Loucy (cell line): ENCODE measurements around the gene RBP3.

Source experiments
- H2AFZ ChIP-seq: fragments of 200-600 bp; sonication (generic); 2 replicates; pipeline ENCODE4 v1.6.0; 2016; ENCODE audit warnings: antibody characterized with exemption, mild to moderate bottlenecking, low read length, moderate library complexity
- H3F3A ChIP-seq: fragments of 200-600 bp; 2 replicates; pipeline ENCODE4 v1.6.0; 2016; ENCODE audit warnings: antibody characterized with exemption, low read depth, mild to moderate bottlenecking
- H3K27me3 ChIP-seq: fragments of 200-600 bp; sonication (generic); 2 replicates; pipeline ENCODE4 v1.6.1; 2014; ENCODE audit warnings: low read length, mild to moderate bottlenecking; ENCODE audit not compliant: insufficient read depth, poor library complexity, severe bottlenecking
- H3K36me3 ChIP-seq: fragments of 200-600 bp; sonication (generic); 2 replicates; pipeline ENCODE4 v1.6.1; 2016; ENCODE audit warnings: low read length; ENCODE audit not compliant: insufficient read depth
- H3K4me1 ChIP-seq: fragments of 200-600 bp; sonication (generic); 2 replicates; pipeline ENCODE4 v1.5.1; 2014; ENCODE audit warnings: low read length, mild to moderate bottlenecking; ENCODE audit not compliant: insufficient read depth, poor library complexity, severe bottlenecking
- H3K4me2 ChIP-seq: fragments of 200-600 bp; sonication (generic); 2 replicates; pipeline ENCODE4 v1.6.0; 2014; ENCODE audit warnings: antibody characterized with exemption, low read length, low read depth, mild to moderate bottlenecking; ENCODE audit not compliant: poor library complexity, severe bottlenecking
- H3K4me3 ChIP-seq: fragments of 200-600 bp; sonication (generic); 2 replicates; pipeline ENCODE4 v1.5.1; 2014; ENCODE audit warnings: low read length, mild to moderate bottlenecking, mixed read lengths; ENCODE audit not compliant: poor library complexity, severe bottlenecking
- H3K79me2 ChIP-seq: fragments of 200-600 bp; sonication (generic); 2 replicates; pipeline ENCODE4 v1.6.1; 2014; ENCODE audit warnings: low read length; ENCODE audit not compliant: insufficient read depth
- H3K9ac ChIP-seq: fragments of 200-600 bp; sonication (generic); 2 replicates; pipeline ENCODE4 v1.6.0; 2014; ENCODE audit warnings: mild to moderate bottlenecking, low read depth, low read length, moderate library complexity; ENCODE audit not compliant: poor library complexity, severe bottlenecking
- H3K9me2 ChIP-seq: fragments of 200-600 bp; sonication (generic); replicated peaks from 2 replicates; pipeline ENCODE4 v1.6.1; 2016; ENCODE audit warnings: low read depth, low read length, mixed read lengths
- H3K9me3 ChIP-seq: fragments of 200-600 bp; sonication (generic); 2 replicates; pipeline ENCODE4 v1.6.1; 2014; ENCODE audit warnings: mild to moderate bottlenecking, antibody characterized with exemption, low read length, low read depth; ENCODE audit not compliant: insufficient read depth
- H4K20me1 ChIP-seq: fragments of 200-600 bp; sonication (generic); 2 replicates; pipeline ENCODE4 v1.6.0; 2014; ENCODE audit warnings: antibody characterized with exemption, low read length, mild to moderate bottlenecking; ENCODE audit not compliant: insufficient read depth, poor library complexity, severe bottlenecking
- CTCF ChIP-seq: fragments of 200-600 bp; sonication (generic); conservative IDR thresholded peaks from 2 replicates; pipeline ENCODE4 v1.5.1; 2014; ENCODE audit warnings: mild to moderate bottlenecking, antibody characterized with exemption, low read length
- EZH2phosphoT487 ChIP-seq: fragments of 200-600 bp; IDR thresholded peaks from 2 replicates; pipeline ENCODE4 v1.6.1; 2018; ENCODE audit warnings: antibody characterized with exemption, mild to moderate bottlenecking, moderate library complexity, borderline replicate concordance

RBP3 gene

GRCh38 chr10:47380341-47381102, 32.4 kb downstream of the RBP3 start:
- Histone ChIP-seq H3K9ac (no peak overlapping the region), H3K4me3 (no peak overlapping the region), H3K4me2 (no peak overlapping the region), H3K79me2 (no peaks in the 10 kb centered on the region), H4K20me1 (no peaks in the 10 kb centered on the region), H3K9me3 (no peaks in the 10 kb centered on the region), H2AFZ (no peak overlapping the region), H3F3A (no peaks in the 10 kb centered on the region), H3K4me1 (peaks cover 23% of the 10 kb centered on the region), H3K27me3 (peaks cover 6% of the 10 kb centered on the region), H3K36me3 (no peaks in the 10 kb centered on the region), H3K9me2 (no peaks in the 10 kb centered on the region)
- TF ChIP-seq CTCF (no peak), EZH2phosphoT487 (no peak)

- H3K4me1 ChIP-seq = peaks cover 23% of the 10 kb centered on the region
- no peaks in the 10 kb centered on the region for H3K79me2 ChIP-seq
- no peak for TF ChIP-seq EZH2phosphoT487
- TF ChIP-seq CTCF = no peak
- H2AFZ ChIP-seq = no peak overlapping the region
- no peak overlapping the region for H3K4me3 ChIP-seq
- no peaks in the 10 kb centered on the region for H3K36me3 ChIP-seq
- no peaks in the 10 kb centered on the region for H3K9me2 ChIP-seq
- no peaks in the 10 kb centered on the region for H3F3A ChIP-seq
- H4K20me1 ChIP-seq = no peaks in the 10 kb centered on the region
- no peak overlapping the region for H3K9ac ChIP-seq
- H3K9me3 ChIP-seq = no peaks in the 10 kb centered on the region
- no peak overlapping the region for H3K4me2 ChIP-seq
- H3K27me3 ChIP-seq = peaks cover 6% of the 10 kb centered on the region
These were observed 32.9 kb downstream of the RBP3 start for GRCh38 chr10:47381103-47381395.

GRCh38 chr10:47381427-47382379, 33.5 kb downstream of the RBP3 start:
- no peaks in the 10 kb centered on the region for H3K36me3 ChIP-seq
- H3K4me2 ChIP-seq = no peak overlapping the region
- H2AFZ ChIP-seq = no peak overlapping the region
- no peaks in the 10 kb centered on the region for H3K9me2 ChIP-seq
- peaks cover 6% of the 10 kb centered on the region for H3K27me3 ChIP-seq
- H3F3A ChIP-seq = no peaks in the 10 kb centered on the region
- H3K4me1 ChIP-seq = peaks cover 21% of the 10 kb centered on the region
- TF ChIP-seq EZH2phosphoT487 = no peak
- no peak for TF ChIP-seq CTCF
- H3K9ac ChIP-seq = no peak overlapping the region
- no peak overlapping the region for H3K4me3 ChIP-seq
- H4K20me1 ChIP-seq = no peaks in the 10 kb centered on the region
- H3K9me3 ChIP-seq = no peaks in the 10 kb centered on the region
- H3K79me2 ChIP-seq = no peaks in the 10 kb centered on the region
